ENCODE results near the gene SHROOM4. TPM values are rescaled to one million over a fixed set of nuclear protein-coding genes. Genes with fewer than 3 reads are reported as not detected.

SHROOM4 gene
- total RNA-seq, 2 experiments from 2014 or later, result not detected

Other genes with a start within 250 kb of the SHROOM4 start
- not detected for gene BMP15, start 96.5 kb upstream of the SHROOM4 start, total RNA-seq